ENCODE data around the gene ZCCHC4.

GRCh38 chr4:25280210-25280609, 32.4 kb upstream of the ZCCHC4 start:
- TF ChIP-seq, protein P1, sequence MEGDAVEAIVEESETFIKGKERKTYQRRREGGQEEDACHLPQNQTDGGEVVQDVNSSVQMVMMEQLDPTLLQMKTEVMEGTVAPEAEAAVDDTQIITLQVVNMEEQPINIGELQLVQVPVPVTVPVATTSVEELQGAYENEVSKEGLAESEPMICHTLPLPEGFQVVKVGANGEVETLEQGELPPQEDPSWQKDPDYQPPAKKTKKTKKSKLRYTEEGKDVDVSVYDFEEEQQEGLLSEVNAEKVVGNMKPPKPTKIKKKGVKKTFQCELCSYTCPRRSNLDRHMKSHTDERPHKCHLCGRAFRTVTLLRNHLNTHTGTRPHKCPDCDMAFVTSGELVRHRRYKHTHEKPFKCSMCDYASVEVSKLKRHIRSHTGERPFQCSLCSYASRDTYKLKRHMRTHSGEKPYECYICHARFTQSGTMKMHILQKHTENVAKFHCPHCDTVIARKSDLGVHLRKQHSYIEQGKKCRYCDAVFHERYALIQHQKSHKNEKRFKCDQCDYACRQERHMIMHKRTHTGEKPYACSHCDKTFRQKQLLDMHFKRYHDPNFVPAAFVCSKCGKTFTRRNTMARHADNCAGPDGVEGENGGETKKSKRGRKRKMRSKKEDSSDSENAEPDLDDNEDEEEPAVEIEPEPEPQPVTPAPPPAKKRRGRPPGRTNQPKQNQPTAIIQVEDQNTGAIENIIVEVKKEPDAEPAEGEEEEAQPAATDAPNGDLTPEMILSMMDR (IDR thresholded peaks at IDR 0.05; ENCODE audit: insufficient read depth, low read length), result no peak
- TF ChIP-seq REST (IDR thresholded peaks at IDR 0.05; ENCODE audit: insufficient replicate concordance, low read depth), result no peak

Data from HL-60 (cell line).